NOMO-1 treated with dmso at 0.1 percent for 144 hours (cell line): ENCODE results near the gene NRF1.

Experiments
- DNase-seq: peaks from one replicate; lab custom pipeline; 2025; ENCODE audit not compliant: unreplicated experiment; lab: John Stamatoyannopoulos, UW

The NRF1 gene

GRCh38 chr7:129768614-129769399 lies 157.3 kb downstream of the NRF1 start:
- DNase-seq = no peak

GRCh38 chr7:129769400-129769774 lies 157.9 kb downstream of the NRF1 start:
- no peak for DNase-seq

GRCh38 chr7:129769866-129770808 lies 158.6 kb downstream of the NRF1 start:
- no peak for DNase-seq

DNA sequence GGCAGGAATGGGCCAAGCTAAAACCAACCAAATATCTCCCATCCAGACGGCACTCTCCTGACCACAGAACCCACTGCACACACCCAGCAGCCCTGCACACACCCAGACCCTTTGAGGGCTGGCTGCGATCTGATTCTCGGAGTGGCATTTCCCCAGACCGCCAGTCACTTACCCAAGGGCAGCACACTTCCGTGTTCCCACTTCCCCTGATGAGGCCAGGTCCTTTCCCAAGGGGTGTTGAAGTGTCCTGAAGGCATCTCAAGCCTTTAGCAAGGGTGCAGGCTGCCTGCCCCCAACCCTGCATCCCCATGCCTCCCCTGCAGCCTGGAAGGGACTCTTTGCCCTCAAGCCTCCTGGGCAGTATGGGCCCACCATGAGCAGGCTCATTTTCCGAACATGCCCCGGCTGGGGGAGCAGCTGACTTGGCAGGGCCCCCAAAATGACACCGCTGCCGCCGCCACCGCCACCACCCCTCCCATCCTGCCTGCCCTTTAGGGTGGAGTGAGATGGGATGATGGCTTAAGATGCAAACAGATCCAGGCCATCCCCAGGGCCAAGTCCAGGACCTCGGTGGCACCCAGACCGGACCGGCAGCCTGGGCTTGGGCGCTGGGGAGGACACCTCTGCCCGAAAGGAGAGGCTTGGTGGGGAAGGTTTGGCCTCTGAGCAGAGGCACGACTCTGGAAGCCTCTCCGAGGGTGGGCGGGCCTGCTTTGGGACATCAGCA lies 159.8 kb downstream of the NRF1 start:
- DNase-seq = no peak

DNA sequence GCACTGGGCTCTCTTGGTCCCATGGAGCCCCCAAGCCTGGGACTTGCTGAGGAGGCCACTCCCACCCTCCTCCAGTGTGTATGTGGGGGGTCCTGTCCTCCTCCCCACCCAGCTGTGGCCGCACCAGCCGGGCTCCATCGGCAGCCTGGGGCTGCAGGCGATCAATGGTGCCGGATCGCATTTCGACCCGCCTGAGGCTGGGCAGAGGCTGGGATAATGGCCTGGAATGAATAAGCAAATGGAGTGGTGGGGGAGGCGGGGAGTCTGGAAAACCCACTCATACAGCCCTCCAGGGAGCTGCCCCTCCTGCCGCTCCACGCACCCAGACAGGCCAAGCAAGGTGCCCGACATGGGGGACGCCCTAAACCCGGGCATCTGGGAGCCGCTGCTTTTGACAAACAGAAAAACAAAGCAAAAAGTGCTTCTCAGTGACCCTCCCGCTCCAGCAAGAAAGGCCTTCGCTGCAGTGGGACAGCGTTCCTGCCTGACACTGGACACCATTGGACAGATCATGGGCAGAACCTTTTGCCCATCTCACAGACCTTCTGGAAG lies 160.5 kb downstream of the NRF1 start:
- no peak for DNase-seq

DNA sequence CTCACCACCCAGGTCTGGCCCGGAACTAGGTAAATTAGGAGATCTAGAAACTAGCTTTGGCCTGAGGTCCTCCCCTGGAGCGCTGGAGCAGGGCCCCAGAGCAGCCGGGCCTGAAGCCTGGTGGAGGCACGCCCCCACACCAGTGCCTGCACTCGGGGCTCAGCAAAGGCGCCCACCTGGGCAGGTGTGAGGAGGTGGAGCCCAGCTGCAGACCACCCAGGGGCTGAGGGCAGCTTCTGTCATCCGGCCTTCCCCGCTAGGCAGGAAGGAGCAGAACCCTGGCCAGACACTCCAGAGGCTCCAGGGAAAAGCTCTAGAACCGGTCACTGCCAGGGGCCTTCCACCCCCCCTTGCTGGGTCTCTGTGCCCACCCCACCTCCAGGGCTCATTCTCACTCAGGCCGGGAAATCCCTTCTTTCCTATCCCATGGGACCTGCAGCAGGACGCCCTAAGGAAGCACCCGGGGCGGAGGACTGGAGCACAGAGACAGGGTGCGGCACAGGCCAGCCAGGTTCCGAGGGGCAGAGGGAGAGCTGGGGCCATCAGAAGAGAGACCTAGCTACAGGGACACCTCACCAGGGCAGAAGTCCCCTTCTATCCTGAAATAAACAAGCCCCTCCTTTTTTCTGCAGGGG lies 161.2 kb downstream of the NRF1 start:
- DNase-seq = no peak

DNA sequence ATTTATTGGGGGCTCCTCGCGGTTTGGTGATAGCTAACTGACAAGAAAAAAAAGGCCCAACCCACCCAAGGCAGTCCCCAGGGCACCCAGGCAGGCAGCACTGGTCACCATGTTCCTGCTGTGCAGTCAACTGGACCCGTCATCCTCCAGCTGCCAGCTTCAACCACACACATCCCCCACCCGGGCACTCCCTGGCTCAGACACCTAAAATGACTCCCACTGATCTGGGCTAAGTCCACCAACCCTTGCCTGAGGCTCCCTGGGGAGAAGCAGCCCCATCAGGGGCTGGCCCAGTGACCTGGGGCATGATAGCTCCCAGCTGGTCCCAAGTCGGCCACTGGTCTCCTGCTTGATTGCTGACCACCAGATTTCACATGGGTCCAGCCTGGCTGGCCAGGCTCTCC lies 161.8 kb downstream of the NRF1 start:
- no peak for DNase-seq

GRCh38 chr7:129773871-129774270 lies 162.4 kb downstream of the NRF1 start:
- DNase-seq = no peak

- DNase-seq = no peak
Observed at GRCh38 chr7:129774359-129774758, 162.8 kb downstream of the NRF1 start.

- DNase-seq = no peak
Observed at GRCh38 chr7:129774871-129775694, 163.6 kb downstream of the NRF1 start.

GRCh38 chr7:129775695-129776361 lies 164.3 kb downstream of the NRF1 start:
- no peak for DNase-seq

DNA sequence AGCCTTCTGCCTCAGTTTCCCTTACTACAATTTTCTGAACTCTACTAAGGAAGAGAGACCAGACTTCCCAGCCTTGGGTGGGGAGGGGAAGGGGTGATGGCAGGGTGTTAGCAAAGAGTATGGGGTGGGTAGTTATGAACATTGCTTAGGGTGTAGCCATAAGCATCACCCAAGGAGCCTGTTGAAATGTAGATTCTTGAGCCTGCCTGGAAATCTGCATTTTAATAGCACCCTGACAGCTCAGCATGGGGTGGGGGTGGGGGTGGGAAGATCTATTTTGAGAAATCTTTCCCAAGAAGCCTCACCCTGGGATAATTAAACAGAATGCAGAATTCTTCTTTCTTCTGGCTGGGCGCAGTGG lies 164.8 kb downstream of the NRF1 start:
- no peak for DNase-seq

GRCh38 chr7:129777195-129777844 lies 165.8 kb downstream of the NRF1 start:
- DNase-seq = no peak

DNA sequence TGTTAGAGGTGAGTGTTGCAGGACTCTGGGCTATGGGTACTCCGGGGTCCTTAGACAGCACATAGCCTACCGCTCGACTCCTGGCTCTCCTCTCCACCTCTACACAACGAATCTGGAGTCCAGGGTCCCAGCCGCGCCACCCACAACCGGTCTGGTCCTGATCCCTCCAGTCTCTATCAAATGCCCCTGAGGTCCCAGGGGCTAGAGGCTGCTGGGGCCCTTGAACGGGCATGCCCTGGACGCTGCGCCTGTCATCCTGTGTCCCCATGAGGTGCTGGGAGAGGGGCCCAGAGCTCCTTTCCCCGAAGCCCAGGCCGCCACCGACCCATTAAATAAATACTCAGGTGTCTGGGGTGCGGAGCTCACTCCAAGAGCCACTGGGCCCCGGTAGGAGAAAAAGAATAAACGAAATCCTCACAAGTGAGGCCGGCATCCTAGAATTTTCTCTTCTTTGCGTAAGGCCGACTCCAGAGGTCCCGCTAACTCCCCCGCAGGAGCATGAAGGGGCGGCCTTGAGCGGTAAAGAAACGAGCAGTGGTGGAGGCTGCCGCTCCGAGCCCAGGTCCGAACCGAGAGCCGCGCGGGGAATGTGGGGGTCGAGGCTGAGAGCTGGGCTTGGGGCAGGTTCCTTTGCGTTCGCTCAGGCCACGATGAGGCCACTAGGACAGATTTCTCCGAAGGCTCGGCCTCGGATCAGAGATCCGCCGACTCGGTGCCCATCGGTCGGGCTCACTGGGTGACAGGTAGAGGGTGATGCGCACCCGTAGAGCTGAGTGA lies 166.7 kb downstream of the NRF1 start:
- no peak for DNase-seq

DNA sequence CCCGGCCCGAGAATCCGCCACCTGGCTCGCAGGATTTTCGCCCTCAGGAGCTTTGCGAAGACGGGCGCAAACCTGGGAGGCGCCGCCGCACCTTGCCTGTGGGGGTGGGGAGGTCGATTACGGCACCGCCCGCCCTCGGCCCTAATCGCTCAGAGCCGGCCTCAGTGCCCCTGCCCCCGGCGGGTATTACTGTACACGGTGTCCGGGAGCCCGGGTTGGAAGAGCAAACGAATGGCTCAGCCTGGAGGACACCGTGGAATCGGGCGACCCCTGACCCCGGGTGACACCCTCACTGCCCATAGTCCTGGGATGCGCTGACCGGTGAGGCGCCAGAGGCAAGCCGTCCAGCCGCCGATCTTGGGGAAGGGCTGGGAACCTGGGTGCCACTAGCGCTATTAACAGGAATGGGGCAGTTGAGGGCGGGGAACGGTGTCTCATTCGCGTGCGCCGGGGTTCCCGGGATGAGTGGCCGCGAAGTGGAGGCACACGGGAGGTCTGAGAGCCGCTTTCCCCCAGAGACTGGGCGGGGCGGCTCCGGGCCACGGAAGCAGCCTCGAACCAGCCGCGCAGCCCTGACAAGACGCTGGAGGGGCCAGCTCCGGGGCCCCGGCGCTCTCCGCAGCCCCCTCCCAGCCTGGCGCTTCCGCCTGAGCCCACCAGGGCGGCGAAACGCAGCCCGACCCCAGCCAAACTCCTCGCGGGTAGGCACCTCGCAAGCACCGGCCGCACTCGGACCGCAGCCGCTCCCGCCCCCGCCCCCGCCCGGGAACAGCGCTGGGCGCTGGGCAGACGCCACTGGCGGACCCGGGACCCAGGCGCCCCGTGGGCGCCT lies 167.5 kb downstream of the NRF1 start:
- no peak for DNase-seq

DNA sequence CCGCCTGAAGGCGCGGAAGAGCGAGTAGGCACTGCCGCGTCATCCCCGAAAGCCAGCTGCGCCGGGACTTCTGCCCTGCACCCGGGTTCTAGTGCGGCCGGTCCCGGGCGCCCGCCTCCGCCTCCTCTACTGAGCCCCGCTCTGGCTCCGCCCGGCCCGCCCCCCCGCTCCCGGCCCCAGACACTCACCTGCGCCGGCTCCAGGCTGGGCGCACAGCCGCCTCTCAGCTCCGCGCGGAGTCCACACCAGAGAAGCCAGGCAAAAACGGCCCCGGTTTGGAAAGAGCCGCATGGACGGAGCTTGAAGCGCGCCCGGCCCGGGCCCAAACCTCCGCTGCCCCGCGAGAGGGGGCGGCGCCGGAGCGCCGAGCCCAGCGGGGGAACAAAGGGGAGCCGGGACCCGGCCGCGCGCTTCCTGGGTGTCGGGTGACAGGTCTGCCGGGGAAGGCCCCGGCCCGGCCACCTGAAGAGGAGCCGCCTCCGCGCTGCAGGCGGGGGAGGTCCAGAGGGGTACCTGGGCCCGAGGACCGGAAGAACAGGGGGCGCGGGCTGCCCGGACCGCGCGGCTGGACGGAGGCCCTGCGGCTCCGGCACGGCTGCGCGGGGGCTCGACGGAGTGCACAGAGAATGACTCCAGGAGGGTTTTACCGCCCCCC lies 168.2 kb downstream of the NRF1 start:
- DNase-seq = no peak
